Measurements from ENCODE around the gene FNDC3B. TPM values are rescaled to one million over a fixed set of nuclear protein-coding genes. Genes with fewer than 3 reads are reported as not detected.
A peak's percentile ranks its signal among the peaks of the same experiment; 100 is the strongest.

FNDC3B gene
- total RNA-seq, 4 donors from 2014 or later: 23.9 to 61.9 (median 37.0) TPM

- no peaks in the 10 kb centered on the region for H3K9me3 ChIP-seq
- no peaks in the 10 kb centered on the region for H3K36me3 ChIP-seq
- TF ChIP-seq POLR2A (IDR thresholded peaks at IDR 0.05) (no peak), POLR2AphosphoS5 (IDR thresholded peaks at IDR 0.05) (no peak), EP300 (IDR thresholded peaks at IDR 0.05) (no peak), CTCF (IDR thresholded peaks at IDR 0.05) (no peak)
- DNase-seq (ENCODE audit: low spot score in 2 of 2): no peak
- no peak overlapping the region for H3K27ac ChIP-seq
- WGBS: 88% methylated on average over 7 of the region's 7 CpGs
- H3K4me1 ChIP-seq: peaks cover 46% of the 10 kb centered on the region
- H3K4me3 ChIP-seq: no peak overlapping the region
- no peaks in the 10 kb centered on the region for H3K27me3 ChIP-seq
Observed at GRCh38 chr3:172199850-172200369, 160.5 kb downstream of the FNDC3B start.

GRCh38 chr3:172201136-172201869, 161.9 kb downstream of the FNDC3B start:
- peak; percentile 89 to 91 for DNase-seq (ENCODE audit: low spot score in 2 of 2)
- WGBS: 16% methylated on average over 11 of the region's 11 CpGs
- H3K36me3 ChIP-seq: no peaks in the 10 kb centered on the region
- peak in 1 of 3 donors; percentile 46 for TF ChIP-seq POLR2AphosphoS5 (IDR thresholded peaks at IDR 0.05)
- TF ChIP-seq CTCF (IDR thresholded peaks at IDR 0.05): no peak
- TF ChIP-seq POLR2A (IDR thresholded peaks at IDR 0.05): no peak
- peak overlapping the region; percentile 85 for H3K27ac ChIP-seq
- no peak overlapping the region for H3K4me3 ChIP-seq
- H3K4me1 ChIP-seq: peaks cover 48% of the 10 kb centered on the region
- no peaks in the 10 kb centered on the region for H3K9me3 ChIP-seq
- H3K27me3 ChIP-seq: no peaks in the 10 kb centered on the region

- Histone ChIP-seq H3K36me3 (no peaks in the 10 kb centered on the region), H3K4me1 (peaks cover 48% of the 10 kb centered on the region), H3K9me3 (no peaks in the 10 kb centered on the region), H3K27me3 (no peaks in the 10 kb centered on the region), H3K4me3 (no peak overlapping the region), H3K27ac (peak overlapping the region; percentile 85)
- DNase-seq (ENCODE audit: low spot score in 2 of 2): no peak
- 13% methylated on average over 3 of the region's 3 CpGs for WGBS
- no peak for TF ChIP-seq POLR2AphosphoS5 (IDR thresholded peaks at IDR 0.05)
- TF ChIP-seq EP300 (IDR thresholded peaks at IDR 0.05): no peak
- TF ChIP-seq CTCF (IDR thresholded peaks at IDR 0.05): no peak
- no peak for TF ChIP-seq POLR2A (IDR thresholded peaks at IDR 0.05)
Observed at GRCh38 chr3:172201870-172202236, 162.5 kb downstream of the FNDC3B start.

GRCh38 chr3:172202797-172203196, 163.4 kb downstream of the FNDC3B start:
- H3K9me3 ChIP-seq: no peaks in the 10 kb centered on the region
- H3K4me3 ChIP-seq: no peak overlapping the region
- DNase-seq (ENCODE audit: low spot score in 2 of 2): no peak
- 70% methylated on average over 3 of the region's 3 CpGs for WGBS
- H3K4me1 ChIP-seq: peaks cover 48% of the 10 kb centered on the region
- no peak overlapping the region for H3K27ac ChIP-seq
- no peaks in the 10 kb centered on the region for H3K36me3 ChIP-seq
- H3K27me3 ChIP-seq: no peaks in the 10 kb centered on the region
- no peak for TF ChIP-seq POLR2A (IDR thresholded peaks at IDR 0.05)
- no peak for TF ChIP-seq EP300 (IDR thresholded peaks at IDR 0.05)
- no peak for TF ChIP-seq POLR2AphosphoS5 (IDR thresholded peaks at IDR 0.05)
- no peak for TF ChIP-seq CTCF (IDR thresholded peaks at IDR 0.05)

DNA sequence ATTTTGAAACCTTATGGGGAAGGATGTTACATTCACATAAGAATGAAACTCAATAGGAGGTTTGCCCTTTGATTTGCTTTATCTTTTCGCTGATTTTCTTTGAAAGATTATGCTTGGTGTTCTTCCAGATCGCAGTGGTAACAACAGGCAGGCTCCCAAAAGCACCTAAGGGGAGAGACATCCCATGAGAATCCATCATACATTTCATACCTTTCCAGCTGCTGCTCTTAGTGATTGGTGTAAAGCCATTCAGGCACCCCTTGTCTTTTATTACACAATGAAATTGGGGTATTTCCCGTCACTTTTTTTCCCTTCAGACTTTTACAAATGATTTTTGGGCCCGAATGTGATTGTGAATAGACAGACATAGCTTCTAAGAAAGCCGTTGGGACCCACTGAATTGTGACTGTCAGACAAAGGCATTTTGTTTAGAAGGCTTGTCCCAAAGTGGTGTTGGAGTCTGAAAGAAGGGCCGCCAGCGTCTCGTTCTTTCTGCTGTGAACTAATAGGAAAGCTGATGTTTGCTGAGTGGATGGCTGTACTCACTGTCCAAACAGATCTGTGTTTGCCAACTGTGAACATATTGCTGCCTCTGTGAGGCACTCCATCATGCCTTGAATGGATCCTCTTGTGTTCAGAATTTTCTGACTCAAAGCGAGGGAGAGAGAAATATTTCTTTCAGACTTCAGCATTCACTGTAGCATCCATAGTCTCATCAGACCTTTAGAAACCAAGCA, 164.3 kb downstream of the FNDC3B start:
- no peaks in the 10 kb centered on the region for H3K36me3 ChIP-seq
- H3K4me1 ChIP-seq: peaks cover 48% of the 10 kb centered on the region
- no peaks in the 10 kb centered on the region for H3K27me3 ChIP-seq
- TF ChIP-seq CTCF (IDR thresholded peaks at IDR 0.05) (no peak), POLR2A (IDR thresholded peaks at IDR 0.05) (no peak), EP300 (IDR thresholded peaks at IDR 0.05) (no peak), POLR2AphosphoS5 (IDR thresholded peaks at IDR 0.05) (no peak)
- no peak for DNase-seq (ENCODE audit: low spot score in 2 of 2)
- no peak overlapping the region for H3K4me3 ChIP-seq
- no peaks in the 10 kb centered on the region for H3K9me3 ChIP-seq
- 39% methylated on average over 9 of the region's 9 CpGs for WGBS
- peak overlapping the region; percentile 58 for H3K27ac ChIP-seq

All from suprapubic skin (tissue), 4 donors.